ENCODE measurements around the gene PHETA1. TPM values are rescaled to one million over a fixed set of nuclear protein-coding genes. Genes with fewer than 3 reads are reported as not detected.

The PHETA1 gene
- total RNA-seq, 4 donors from 2014 or later = 6.3 to 16.0 (median 8.2) TPM

GRCh38 chr12:111359914-111360276 lies 9.0 kb downstream of the PHETA1 start:
- H3K27ac ChIP-seq = no peak overlapping the region
- peaks cover 0 to 34% of the 10 kb centered on the region in 2 donors for H3K36me3 ChIP-seq
- no peak overlapping the region for H3K4me3 ChIP-seq
- 43 to 67% methylated on average over 4 to 5 of the region's 5 CpGs for WGBS, 2 donors (ENCODE audit: low coverage in 1 of 2)
- TF ChIP-seq EP300 (IDR thresholded peaks at IDR 0.05) = no peak
- no peak for TF ChIP-seq POLR2A (IDR thresholded peaks at IDR 0.05)
- no peak for TF ChIP-seq POLR2AphosphoS5 (IDR thresholded peaks at IDR 0.05)
- TF ChIP-seq CTCF (IDR thresholded peaks at IDR 0.05) = no peak
- no peaks in the 10 kb centered on the region for H3K4me1 ChIP-seq
- H3K9me3 ChIP-seq = no peaks in the 10 kb centered on the region
- no peak for ATAC-seq
- H3K27me3 ChIP-seq = peaks cover 16% of the 10 kb centered on the region

DNA sequence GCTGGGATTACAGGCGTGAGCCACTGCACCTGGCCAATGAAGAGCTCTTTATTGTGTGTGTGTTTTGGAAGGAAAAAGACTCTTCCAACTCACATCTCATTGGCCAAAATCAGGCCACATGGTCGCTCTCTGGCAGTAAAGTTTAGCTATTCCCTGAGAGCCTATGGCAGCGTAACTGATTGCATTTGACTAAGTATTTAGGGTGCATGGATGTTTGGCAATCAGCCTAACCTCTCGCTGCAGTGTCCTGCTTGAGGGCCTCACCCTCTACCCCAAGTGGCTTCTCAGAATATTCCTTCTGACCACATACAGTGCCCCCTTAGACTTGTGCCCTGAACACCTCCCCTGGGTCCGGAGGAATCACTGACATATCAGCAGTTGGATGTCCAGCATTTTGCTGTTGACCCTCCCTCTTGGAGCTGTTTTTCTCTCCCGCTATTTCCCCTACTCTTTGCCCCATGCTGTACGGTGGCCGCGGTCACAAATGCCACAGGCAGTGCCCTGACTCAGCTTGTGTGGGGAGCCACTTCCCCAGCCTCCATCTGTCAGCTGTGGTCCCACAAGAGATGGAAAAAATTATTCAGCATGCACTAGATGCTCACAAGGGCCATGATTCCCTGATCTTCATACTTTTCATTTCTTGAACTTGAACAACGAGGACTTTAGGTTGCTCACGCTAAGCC lies 9.5 kb downstream of the PHETA1 start:
- Histone ChIP-seq H3K9me3 (no peaks in the 10 kb centered on the region), H3K4me3 (no peak overlapping the region), H3K27ac (no peak overlapping the region), H3K4me1 (no peaks in the 10 kb centered on the region), H3K36me3 (peaks cover 0 to 29% of the 10 kb centered on the region in 2 donors), H3K27me3 (peaks cover 16% of the 10 kb centered on the region)
- no peak for TF ChIP-seq EP300 (IDR thresholded peaks at IDR 0.05)
- TF ChIP-seq CTCF (IDR thresholded peaks at IDR 0.05) = no peak
- TF ChIP-seq POLR2AphosphoS5 (IDR thresholded peaks at IDR 0.05) = no peak
- no peak for TF ChIP-seq POLR2A (IDR thresholded peaks at IDR 0.05)
- 32 to 42% methylated on average over 5 to 7 of the region's 11 CpGs for WGBS, 2 donors (ENCODE audit: low coverage in 1 of 2)
- no peak for ATAC-seq

GRCh38 chr12:111355201-111355925 lies 13.5 kb downstream of the PHETA1 start:
- no peaks in the 10 kb centered on the region for H3K9me3 ChIP-seq
- H3K27ac ChIP-seq = no peak overlapping the region
- peaks cover 16% of the 10 kb centered on the region for H3K27me3 ChIP-seq
- no peak overlapping the region for H3K4me3 ChIP-seq
- H3K4me1 ChIP-seq = no peaks in the 10 kb centered on the region
- no peaks in the 10 kb centered on the region for H3K36me3 ChIP-seq
- no peak for ATAC-seq
- 78 to 87% methylated on average over 5 to 8 of the region's 9 CpGs for WGBS, 2 donors (ENCODE audit: low coverage in 1 of 2)
- no peak for TF ChIP-seq CTCF (IDR thresholded peaks at IDR 0.05)
- no peak for TF ChIP-seq POLR2AphosphoS5 (IDR thresholded peaks at IDR 0.05)
- no peak for TF ChIP-seq POLR2A (IDR thresholded peaks at IDR 0.05)
- TF ChIP-seq EP300 (IDR thresholded peaks at IDR 0.05) = no peak

DNA sequence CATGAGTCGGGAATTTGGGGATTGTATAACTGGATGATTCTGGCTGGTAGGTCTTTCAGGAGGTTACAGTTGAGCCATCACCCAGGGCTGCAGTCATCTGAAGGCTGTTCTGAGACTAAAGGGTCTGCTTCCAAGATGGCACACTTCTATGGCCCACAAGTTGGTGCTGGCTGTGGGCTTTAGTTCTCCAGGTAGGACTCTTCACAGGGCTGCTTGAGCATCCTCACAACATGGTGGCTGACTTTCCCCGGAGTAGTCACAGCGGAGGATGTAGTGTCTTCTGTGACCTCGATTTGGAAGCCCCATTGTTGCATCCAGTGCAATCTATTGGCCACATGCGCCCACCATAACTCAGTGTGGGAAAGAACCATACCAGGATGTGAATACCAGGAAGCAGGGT lies 14.4 kb downstream of the PHETA1 start:
- no peak for ATAC-seq
- TF ChIP-seq CTCF (IDR thresholded peaks at IDR 0.05) = no peak
- no peak for TF ChIP-seq POLR2A (IDR thresholded peaks at IDR 0.05)
- no peak for TF ChIP-seq EP300 (IDR thresholded peaks at IDR 0.05)
- no peak for TF ChIP-seq POLR2AphosphoS5 (IDR thresholded peaks at IDR 0.05)
- no peak overlapping the region for H3K4me3 ChIP-seq
- H3K9me3 ChIP-seq = peaks cover 0 to 5% (median 0%) of the 10 kb centered on the region in 3 donors
- peaks cover 16% of the 10 kb centered on the region for H3K27me3 ChIP-seq
- H3K36me3 ChIP-seq = no peaks in the 10 kb centered on the region
- no peak overlapping the region for H3K27ac ChIP-seq
- H3K4me1 ChIP-seq = no peaks in the 10 kb centered on the region
- WGBS, 2 donors (ENCODE audit: low coverage in 1 of 2) = 91 to 92% methylated on average over 2 to 4 of the region's 5 CpGs
